HG02759 (cell line): Measurements from ENCODE around the gene CD52.
"Not testable (repeated sequence)": the region's sequence is repeated elsewhere in the genome, so short reads cannot be mapped to it uniquely, and the experiment has no call there.

ENCODE experiments used
- ATAC-seq: cut with Tn5 transposase; IDR thresholded peaks from one replicate; pipeline ENCODE4 v1.9.1; 2021; ENCODE audit warnings: mild to moderate bottlenecking, moderate library complexity; ENCODE audit not compliant: unreplicated experiment

The CD52 gene

DNA sequence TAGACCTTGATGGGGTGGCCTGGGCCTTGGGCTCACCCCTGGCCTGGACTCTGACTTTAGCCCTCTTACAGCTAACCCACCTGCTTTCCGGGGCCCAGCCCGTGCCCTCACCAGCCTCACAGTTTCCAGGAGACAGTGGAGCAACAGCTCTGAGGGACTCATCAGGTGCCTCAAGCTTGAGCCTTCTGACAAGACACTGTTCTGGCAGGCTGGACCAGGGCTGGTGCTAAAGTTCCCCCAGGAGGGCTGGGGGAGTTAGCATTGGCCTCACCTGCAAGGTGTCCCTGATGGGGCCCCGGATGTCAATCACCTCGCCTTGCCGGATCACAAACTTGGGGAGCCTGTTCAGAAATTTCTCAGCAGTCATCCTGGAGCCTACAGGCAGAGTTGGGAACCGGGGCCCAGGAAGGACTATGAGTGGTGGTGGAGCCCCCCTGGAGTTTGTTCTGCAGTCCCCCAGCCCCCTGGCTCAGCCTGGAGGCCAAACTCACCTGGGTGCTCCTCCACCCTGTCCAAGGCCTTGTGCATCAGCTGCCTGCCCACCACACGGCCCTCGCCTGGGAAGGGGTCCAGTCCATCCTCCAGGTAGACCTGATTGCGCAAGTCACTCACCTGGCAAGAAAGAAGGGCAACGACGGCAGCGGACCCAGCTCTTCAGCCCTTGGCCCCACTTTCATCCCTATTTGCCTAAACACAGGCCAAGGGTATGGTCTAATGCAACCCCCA is 33.7 kb upstream of the CD52 start:
- no peak for ATAC-seq

DNA sequence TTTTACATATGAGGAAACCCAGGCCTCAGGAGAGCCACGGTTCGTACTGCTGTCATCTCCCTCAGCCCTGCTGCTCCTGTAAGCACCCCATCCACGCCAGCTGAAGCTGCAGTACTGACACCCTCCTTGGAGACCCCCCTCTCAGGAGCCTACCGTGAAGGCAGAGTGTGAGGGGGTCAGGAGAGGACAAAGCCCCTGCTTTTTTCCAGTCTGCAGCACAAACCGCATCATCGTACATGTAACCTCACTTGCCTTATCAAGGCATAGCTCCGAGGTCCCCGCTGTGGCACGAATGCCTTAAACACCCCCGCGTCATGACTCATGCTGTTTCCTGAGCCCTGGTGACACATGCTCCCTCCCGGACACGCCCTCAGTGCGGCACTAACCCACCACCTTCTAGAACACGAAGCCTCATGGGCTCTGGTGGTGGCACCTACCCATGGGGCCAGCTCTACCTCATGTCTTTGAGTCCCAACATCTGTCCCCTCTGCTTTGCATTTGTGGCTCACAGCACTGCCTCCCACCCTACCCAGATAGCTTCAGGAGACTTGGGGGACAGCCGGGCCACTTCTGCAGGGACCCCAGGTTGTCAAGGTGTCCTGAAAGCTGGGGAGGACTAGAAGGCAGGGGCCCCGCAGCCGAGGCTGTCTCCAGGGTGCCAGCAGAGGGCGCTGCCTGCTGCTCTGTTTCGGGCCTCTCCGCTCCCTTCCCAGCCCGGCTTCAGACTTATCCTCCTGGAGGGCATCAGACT is 33.0 kb upstream of the CD52 start:
- ATAC-seq, result peak; percentile 33

DNA sequence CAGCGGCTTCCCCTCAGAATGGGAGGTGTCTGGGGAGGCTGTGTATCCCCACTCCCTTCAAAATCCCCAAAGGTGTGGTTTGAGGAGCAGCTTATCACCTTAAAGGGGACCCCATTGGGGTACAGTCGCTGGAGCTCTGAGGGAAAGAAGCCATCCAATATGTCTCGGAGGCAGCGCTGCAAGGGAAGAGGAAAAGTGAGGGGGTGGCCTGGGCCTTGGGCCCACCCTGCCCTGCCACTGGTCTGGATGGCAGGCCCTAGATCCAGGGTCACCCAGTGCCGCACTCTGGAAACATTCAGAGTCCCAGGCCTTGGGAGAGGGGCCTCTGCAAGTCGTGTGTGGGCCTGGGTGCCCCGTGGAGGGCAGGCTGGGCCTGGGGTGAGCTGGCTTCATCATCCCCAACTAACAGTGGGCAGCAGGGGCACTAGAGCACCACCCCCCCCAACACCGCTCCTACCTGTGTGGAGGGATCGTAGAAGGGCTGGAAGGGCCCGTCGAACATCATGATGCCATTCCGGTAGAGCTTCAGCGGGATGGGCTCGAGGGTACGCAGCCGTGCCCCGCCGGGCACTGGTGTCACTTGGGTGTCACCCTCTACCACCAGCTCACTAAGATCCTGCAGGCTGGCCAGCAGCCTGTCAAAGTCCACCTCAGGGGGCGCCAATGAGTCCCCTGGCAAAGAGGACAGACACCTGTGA is 32.2 kb upstream of the CD52 start:
- ATAC-seq, result no peak

DNA sequence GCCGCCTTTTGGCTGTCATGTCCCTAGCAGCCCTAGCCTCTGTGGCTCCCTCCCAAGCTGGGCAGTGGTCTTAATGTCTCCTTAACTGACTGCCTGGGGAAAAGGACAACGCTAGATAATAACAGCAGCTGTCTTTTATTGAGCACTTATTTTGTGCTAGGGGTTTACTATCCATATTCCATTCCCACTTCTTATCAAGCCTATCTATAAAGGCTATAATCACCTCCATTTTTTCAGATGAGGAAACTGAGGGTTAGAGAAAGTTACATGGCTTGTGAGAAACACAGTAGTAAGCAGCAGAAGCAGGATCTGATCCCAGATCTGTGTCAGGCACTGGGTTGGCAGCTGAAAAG is 31.7 kb upstream of the CD52 start:
- no peak for ATAC-seq

DNA sequence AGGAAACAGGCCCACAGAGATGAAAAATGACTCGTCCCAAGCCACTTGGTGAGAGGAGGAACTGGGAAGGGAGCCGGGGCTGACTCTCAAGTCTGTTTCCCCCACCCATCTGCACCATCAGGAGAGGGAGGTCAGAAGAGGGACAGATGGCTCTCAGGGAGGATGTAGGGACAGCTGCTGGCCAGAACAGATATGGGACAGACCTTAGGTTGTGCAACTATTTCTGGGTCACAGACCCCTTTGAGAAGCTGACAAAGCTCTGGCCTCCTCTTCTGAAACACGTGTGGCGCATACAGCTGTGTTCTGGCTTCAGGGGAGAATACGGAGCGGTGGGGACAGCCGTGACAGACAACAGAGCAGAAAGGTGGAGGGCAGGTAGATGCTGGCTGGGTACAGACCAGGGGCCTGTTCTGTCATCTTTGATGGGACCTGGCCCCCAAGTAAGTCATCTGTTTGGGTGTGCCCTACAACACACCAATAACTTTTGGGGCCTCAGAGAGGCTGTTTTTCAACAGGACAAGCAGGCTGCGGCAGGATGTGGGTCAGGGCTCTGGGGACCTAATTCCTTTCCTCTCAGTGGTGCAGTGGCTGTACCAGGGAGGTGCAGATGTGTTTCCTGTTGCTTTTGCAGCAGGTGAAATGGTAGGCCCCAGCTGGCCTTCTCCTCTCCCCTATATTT is 30.6 kb upstream of the CD52 start:
- no peak for ATAC-seq

DNA sequence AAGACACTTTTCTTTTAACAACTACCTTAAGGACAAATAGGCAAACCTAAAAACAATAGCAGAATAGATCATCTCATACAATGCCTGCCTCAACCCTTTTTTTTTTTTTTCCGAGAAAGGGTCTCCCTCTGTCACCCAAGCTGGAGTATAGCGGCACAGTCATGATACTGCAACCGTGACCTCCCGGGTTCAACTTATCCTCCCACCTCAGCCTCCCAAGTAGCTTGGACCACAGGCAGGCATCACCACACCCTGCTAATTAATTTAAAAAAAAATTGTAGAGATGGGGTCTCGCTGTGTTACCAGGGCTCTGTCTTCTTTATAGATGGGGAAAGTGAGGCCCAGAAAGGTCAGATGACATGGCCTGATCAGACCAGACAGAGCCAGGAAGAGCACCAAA is 29.9 kb upstream of the CD52 start:
- no peak for ATAC-seq

DNA sequence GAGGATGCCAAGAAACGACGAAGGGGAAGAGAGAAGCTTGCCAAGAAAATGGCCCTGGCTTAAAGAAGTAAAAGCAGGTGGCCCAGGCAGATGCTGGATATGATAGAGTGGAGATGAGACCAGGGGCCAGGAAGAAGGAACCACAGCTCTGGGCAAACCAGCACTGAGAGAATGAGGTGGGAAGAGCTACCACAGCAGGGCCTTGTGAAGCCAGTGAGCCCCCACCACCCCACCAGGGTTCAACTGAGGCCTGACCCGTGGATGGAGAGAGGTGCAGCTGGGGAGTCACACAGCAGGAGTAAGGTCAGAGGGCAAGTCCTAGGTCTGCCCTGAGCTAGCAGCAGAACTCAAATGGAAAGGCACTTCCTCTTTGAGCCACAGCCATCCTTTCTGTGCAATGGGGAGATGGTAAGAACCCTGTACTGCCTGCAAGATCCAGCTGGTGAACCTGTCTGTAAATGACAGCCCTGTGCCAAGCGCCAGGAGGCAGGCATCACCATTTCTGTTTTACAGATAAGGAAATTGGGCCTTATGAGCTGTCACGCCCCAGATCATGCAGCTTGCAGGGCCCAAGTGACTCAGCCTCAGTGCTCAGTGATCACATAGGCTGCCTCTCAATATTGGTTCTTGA is 29.3 kb upstream of the CD52 start:
- ATAC-seq, result no peak

DNA sequence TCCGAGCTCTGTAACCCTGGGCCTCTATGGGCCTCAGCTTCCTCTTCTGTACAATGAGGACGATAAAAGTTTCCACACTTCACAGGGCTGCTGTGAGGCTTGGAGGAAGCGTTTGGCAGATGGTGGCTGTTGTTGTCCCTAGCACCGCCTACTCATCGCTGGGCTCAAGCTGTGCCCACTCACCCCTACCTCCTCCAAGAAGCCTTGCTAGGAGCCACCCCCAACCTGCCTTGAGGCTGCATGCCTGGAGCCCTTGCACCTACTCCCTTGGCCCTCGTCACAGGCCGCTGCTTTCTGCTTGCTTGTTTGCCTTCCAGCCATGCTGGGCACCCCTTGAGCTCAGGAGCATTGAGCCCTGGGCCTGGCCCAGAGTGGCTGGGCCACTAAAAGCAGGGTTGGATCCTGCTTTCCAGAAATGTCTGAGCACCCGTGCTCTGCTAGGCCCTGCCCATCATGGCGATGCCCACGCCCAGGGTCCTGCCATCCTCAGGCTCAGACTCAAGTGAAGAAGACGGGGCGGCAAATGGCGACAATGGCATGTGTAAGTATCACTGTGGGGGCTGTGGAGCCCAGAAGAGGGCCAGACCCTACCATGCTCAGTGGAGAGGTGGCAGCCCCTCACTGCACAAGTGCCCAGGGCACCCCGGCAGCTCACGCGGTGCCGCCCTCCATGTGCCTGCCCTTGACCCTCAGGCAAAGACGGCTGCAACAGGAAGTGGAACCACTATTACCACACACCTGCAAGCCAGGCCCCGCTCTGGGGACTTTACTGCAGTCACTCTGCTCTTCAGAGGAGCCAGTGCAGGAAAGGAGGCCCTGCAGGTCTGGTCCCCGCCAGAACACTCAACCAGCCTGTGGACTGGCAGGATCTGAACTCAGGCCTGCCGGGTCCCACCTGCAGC is 28.3 kb upstream of the CD52 start:
- no peak for ATAC-seq

DNA sequence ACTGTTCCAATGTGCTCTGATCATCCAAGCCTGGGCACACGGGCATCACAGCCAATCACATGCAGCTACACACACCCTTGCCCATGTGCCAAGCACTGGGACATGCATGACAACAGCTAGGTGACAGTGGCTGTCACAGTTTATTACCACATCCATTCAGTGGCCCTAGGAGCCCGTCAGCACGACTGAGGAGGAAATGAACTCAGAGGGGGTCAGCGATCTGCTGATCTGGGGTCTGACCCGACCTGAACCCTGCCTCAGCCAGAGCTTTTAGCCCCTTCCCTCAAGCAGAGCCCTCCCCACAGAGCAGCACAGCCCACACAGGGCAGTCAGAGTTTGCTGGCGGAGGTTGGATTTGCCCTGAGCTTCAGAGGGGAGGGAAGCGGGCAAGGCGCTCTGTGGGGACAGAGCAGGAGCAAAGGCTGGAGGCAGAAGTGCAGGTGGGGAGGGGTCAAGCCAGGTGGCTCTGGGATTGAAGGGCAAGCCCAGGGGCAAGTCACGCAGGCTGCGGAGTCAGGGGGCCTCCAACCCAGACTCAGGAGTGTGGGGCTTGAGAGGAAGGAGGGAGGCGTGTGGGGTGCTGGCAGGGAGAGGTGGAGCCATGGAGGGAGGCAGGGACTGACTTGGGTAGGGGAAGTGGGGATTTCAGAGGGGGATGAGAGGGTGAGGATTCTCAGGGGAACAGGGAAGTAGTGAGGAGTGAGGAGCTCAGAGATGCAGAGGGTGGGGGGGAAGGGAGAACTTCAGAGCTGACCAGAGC is 27.5 kb upstream of the CD52 start:
- ATAC-seq, result no peak

DNA sequence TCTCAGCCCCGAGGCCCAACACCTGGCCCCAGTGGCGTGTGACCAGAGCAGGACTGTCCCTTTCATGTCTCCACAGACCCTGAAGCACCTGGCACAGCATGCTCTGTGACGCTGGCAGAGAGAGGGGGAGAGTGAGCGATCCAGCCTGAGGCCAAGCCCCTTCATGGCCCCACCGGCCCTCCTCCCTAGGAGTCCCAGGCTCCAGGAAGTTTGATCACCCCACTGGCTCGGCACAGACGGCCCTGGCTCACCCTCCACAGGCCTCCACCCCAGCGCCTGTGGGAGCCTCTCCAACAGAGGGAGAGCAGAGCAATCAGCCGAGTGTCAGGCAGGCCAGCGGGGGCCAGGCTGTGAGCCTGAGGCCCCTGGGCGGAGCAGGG is 26.9 kb upstream of the CD52 start:
- ATAC-seq, result no peak

DNA sequence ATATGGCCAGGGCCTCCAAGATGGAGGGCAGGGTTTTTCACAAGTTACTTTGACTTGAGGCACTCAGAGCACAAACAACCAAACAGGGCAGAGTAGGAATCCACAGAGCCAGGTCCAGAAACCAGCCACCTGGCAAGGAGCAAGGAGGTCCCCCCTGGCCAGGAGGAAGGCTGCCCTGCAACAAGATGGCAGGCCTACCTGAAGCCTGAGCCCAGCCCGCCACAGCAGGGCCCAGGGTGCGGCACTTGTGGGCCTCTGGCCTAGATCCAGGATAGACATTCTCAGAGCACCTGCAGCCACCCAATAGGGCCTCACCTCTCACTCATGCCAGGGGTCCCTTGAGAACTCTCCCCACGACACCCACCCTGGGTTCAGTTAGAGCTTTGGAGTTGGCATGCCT is 26.3 kb upstream of the CD52 start:
- ATAC-seq, result no peak

DNA sequence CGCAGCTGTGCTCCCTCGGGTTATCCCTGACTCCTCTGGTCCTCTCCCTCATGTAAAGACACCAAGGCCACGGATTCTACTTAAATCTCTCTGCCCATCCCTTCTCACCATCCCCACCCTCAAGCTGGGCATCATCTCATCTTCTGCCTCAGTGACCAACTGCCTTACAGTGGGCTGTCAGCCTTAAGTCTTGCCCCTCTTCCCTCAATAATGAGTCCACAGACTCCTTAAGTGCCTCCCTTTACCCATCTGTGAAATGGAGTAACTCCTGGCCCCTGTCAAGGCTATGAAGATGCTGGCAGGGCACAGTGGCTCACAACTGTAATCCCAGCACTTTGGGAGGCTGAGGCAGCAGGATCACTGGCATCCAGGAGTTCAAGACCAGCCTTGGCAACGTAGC is 25.8 kb upstream of the CD52 start:
- no peak for ATAC-seq

DNA sequence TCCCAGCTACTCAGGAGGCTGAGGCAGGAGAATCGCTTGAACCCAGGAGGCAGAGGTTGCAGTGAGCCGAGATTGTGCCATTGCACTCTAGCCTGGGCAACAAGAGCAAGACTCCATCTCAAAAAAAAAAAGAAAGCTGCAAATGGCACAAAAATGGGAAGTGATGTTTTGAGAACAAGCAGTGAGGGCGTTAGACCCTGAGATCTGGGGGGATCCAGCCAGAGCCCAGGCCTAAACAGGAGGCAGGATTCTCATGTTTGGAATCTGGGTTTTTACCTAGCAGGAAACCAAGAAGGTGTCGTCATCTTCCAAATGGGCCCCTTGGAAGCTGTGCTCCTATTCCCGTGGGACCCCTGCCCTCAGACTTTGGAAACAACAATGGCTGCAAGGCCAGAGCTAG is 25.0 kb upstream of the CD52 start:
- not testable (repeated sequence) for ATAC-seq

DNA sequence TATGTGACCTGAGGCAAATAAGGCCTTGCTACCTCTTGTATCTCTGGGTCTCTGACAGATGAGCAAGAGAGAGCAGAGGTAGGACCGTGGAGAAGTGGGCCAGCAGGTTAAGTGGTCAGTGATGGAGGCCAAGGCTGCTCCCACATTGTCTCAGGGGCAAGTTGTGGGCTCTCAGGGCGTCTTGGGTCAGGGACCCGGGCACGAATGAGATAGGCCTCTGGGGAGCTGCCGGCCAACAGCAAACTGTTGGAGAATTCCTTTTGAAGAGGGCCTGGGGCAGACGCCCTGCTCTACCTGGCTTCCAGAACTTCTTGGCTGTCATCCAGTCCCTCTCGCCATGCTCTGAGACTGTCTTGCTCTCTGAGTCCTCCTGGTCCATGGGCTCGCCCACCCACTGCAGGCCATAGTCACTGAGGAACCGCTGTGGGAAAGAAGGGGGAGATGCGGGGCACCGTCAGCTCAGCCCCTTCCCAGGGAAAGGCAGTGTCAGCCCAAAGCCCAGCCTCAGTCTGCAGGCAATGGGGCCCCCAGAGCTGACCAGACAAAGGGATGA is 23.8 kb upstream of the CD52 start:
- no peak for ATAC-seq

DNA sequence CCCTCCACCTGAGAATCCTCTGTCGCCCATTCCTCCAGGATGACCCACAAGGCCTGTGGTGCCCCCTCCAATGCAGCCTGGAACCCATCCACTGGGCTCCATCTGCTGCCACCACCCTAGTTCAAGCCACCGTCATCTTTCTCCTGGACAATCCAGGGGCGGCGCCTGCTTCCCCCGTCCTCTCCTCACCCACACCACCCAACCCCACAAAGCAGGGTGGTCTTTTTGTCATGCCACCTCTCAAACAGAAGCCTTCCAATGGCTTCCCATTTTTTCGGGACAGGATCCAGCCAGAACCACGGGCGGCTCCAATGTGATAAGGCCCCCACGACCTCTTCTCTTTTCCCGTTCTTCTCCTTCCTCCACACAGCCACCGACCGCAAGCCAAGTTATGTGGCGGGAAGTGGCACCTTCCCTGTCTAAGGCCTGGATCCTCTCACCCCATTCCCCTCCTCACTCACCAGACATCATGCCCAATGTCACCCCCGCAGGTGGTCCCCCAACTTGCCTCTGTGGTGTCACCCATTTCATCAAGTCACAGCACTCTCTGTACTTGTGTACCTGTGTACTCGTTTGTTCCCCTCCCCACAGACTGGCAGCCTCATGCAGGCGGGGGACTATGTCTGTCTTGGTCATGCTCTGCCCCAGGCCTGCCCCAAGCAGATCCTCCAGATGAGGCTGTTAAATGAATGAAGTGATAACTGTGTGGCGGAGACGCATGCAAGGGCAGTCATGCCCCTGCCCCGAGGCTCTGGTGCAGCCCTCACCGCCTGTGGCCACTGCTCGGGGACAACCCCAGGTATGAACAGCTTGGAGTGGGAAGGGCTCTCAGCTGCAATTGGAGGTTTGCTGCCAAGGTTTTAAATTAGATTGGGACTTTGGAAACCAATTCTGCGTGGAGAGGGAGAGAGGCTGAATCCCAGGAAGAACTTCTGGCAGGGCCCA is 22.3 kb upstream of the CD52 start:
- no peak for ATAC-seq

DNA sequence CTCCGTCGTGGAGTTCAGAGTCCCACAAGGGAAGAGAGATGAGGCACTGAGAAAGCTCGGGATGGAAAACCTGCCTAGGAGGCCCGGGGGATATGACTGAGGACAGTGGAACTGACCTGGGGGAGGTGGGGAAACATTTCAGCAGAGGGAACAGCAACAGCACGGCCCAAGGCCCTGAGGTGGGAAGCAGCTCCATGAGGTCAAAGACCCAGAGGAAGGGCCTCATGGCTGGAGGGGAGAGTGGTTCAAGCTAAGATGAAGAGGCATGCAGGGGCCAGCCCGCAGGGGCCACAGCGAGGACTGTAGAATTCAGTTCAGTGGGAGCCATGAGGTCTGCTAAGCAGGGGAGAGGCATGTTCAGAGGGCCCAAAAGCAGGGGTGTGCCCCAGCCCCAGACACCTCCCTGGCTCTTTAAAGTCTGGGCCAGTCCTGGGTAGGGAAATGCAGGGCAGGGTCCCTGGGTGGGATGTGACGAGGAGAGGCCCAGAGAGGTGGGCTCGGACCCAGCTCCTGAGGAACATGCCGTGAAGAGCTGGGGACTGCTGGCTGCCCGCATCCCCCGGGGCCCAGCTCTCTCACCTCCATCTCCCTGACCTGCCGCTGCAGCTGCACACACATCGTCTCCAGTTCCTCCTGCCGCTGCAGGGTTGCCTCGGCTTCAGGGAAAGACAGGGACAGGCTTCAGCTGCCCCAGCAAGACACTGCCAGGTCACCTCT is 21.3 kb upstream of the CD52 start:
- ATAC-seq, result no peak

DNA sequence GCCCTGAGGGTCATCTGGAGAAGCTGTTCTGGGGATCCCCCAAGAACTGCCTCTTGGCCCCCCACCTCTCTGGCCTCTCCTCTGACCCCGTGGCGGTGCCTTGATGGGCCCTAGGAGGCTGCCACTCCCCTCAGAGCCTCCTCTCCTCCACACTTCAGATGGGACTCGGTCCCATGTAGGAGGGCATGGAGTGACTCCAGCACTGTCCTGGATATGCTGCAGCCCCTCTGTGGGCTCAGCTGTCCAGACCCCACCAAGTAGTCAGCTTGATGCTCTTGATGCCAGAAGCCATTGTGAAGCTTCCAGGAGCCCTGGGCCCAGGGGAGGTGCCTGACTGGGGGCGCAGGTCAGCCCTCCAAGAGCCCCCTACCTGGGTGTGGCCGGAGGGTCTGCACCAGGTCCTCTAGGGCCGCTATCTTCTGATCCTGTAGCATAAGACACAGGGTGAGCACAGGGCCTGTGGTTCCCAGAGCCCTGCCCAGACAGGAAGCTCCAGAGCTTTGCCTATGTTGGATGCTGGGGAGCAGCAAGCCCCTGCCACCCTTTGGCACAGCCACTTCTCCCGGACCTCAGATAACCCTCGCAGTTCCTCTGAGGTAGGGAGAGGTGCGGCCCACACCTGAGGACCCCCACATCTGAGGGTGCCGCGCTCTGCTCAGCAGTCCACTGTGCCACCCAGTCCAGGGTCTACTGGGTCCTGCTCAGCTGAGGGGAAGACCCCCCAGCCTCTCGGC is 20.5 kb upstream of the CD52 start:
- no peak for ATAC-seq
